H1 (cell line): ENCODE measurements around the gene COPS9. TPM values are rescaled to one million over a fixed set of nuclear protein-coding genes. Genes with fewer than 3 reads are reported as not detected.

Source experiments
- POU5F1 ChIP-seq: IDR thresholded peaks from 2 replicates; pipeline ENCODE4 v1.6.1; 2011; ENCODE audit warnings: low read depth, mild to moderate bottlenecking, low read length, moderate library complexity
- SP4 ChIP-seq: IDR thresholded peaks from 2 replicates; pipeline ENCODE4 v1.6.1; 2012; ENCODE audit warnings: low read length, inconsistent platforms
- polyA plus RNA-seq, 7 experiments: library from polyadenylated mRNA; depleted of rRNA in 3 of 7; stranded (reverse) in 5 of 7; unstranded in 2 of 7; fragments of >200 nt in 5 of 7; fragments of 200-250 nt in 2 of 7; gene quantifications; 1 replicate in 5 of 7; 2 replicates in 1 of 7; 4 replicates in 1 of 7; pipeline versions ENCODE4 v1.2.1 to v1.2.3, GENCODE V29; 2011 to 2013; ENCODE audit warnings: missing spikeins in 2 of 7, mixed read lengths in 2 of 7
- total RNA-seq: library from RNA; stranded (reverse); fragmentation: NEBNext Ultra II Directional; extraction: Animal tissue kit (Norgen Biotek cat#: 25700); gene quantifications from 2 replicates; pipeline ENCODE4 v1.2.1, GENCODE V29; 2021

Gene COPS9
- total and polyA plus RNA-seq, 2 of the 8 experiments (the other 6 are each of a cell fraction or from before 2014, with no cell fraction given) = 154 to 234 TPM

DNA sequence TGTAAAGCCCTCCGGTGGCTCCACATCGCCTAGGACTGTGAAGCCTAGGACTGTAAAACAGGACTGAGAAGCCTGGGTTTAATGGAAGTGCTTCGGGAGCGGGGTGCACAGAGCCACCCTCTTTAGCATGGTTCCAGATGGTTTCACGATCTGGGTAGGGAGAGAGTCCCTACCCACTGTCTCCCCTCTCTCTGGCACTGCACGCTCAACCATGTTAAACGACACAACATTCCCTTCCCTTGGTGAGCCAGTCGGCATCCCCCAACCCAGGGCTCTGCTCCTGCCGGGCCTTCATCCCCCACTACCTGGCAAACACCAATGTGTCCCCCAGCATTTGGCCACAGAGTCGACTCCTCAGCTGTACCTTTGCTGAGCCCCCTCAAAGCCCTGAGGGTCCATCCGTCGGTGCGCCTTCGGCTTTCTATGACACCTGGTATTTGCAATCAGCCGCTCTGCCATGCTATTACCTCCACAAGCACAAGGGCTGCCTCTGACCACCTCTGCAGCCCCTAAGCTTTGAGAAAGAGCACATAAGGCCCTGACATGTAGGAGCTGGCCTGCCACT is 1.1 kb downstream of the COPS9 start (continued):
- TF ChIP-seq SP4 (no peak), POU5F1 (no peak)
- TF ChIP-seq, all 59 proteins: peak for 0
